ENCODE results near the gene CHRM5.

DNA sequence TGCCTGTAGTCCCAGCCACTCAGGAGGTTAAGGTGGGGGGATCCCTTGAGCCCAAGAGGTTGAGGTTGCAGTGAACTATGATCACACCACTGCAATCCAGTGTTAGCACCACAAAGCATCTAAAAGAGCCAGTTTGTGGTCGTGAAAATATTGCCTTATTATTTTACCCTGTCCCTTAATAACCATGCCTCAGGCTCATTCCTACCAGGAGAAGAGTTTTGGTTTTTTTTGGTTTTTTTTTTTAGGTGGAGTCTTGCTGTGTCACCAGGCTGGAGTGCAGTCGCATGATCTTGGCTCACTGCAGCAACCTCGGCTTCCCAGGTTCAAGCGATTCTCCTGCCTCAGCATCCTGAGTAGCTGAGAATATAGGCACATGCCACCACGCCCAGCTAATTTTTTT is 88.6 kb downstream of the CHRM5 start:
- TF ChIP-seq, protein P1, sequence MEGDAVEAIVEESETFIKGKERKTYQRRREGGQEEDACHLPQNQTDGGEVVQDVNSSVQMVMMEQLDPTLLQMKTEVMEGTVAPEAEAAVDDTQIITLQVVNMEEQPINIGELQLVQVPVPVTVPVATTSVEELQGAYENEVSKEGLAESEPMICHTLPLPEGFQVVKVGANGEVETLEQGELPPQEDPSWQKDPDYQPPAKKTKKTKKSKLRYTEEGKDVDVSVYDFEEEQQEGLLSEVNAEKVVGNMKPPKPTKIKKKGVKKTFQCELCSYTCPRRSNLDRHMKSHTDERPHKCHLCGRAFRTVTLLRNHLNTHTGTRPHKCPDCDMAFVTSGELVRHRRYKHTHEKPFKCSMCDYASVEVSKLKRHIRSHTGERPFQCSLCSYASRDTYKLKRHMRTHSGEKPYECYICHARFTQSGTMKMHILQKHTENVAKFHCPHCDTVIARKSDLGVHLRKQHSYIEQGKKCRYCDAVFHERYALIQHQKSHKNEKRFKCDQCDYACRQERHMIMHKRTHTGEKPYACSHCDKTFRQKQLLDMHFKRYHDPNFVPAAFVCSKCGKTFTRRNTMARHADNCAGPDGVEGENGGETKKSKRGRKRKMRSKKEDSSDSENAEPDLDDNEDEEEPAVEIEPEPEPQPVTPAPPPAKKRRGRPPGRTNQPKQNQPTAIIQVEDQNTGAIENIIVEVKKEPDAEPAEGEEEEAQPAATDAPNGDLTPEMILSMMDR (IDR thresholded peaks at IDR 0.05): no peak
- TF ChIP-seq POLR2A (IDR thresholded peaks at IDR 0.05): no peak
